CD4-positive, alpha-beta T cell (primary cell): Measurements from ENCODE around the gene AWAT1. TPM values are rescaled to one million over a fixed set of nuclear protein-coding genes. Genes with fewer than 3 reads are reported as not detected.
"Not testable (repeated sequence)": the region's sequence is repeated elsewhere in the genome, so short reads cannot be mapped to it uniquely, and the experiment has no call there.

Source experiments
- ATAC-seq: fragments of 200-7000 bp; cut with Tn5 transposase; one replicate; pipeline ENCODE4 v1.10.0; 2022; ENCODE audit warnings: mild to moderate bottlenecking; ENCODE audit not compliant: poor library complexity
- CTCF ChIA-PET: fragments of 350-600 bp; sonication (Branson Sonifier 250); formaldehyde crosslinking; loops from one replicate; lab custom pipeline; 2021; ENCODE audit warnings: antibody characterized with exemption, inconsistent platforms; lab: Charles Lee
- POLR2A ChIA-PET: fragments of 350-600 bp; sonication (Branson Sonifier 250); formaldehyde crosslinking; loops from one replicate; lab custom pipeline; 2021; ENCODE audit warnings: antibody characterized with exemption, inconsistent platforms; lab: Charles Lee
- DNase-seq, 14 experiments: peaks; one replicate each; pipeline ENCODE4 v3.0.0-alpha.2; 2013 to 2020; ENCODE audit warnings: mixed read lengths in 2 of 14
- H3K27ac ChIP-seq, 2 donors: one replicate each; pipeline versions ENCODE4 v1.5.1 to v1.7.0; 2013; ENCODE audit warnings: low read length in 2 of 2, low read depth in 1 of 2, mild to moderate bottlenecking in 1 of 2
- H3K27me3 ChIP-seq, 2 experiments: 1 replicate in 1 of 2; 2 replicates in 1 of 2; pipeline versions ENCODE4 v1.6.1 to v1.7.0; 2013; ENCODE audit warnings: low read length in 2 of 2, control low read depth in 1 of 2, mild to moderate bottlenecking in 1 of 2, moderate library complexity in 1 of 2; ENCODE audit not compliant: insufficient read depth in 2 of 2, control insufficient read depth in 1 of 2
- H3K36me3 ChIP-seq: one replicate; pipeline ENCODE4 v1.6.1; 2013; ENCODE audit warnings: low read length, control low read depth; ENCODE audit not compliant: insufficient read depth
- H3K4me1 ChIP-seq: one replicate; pipeline ENCODE4 v1.6.1; 2013; ENCODE audit warnings: low read length, control low read depth; ENCODE audit not compliant: insufficient read depth
- H3K4me3 ChIP-seq: one replicate; pipeline ENCODE4 v1.5.1; 2013; ENCODE audit warnings: mild to moderate bottlenecking, low read length, moderate library complexity
- H3K9me3 ChIP-seq, 2 experiments: 1 replicate in 1 of 2; 2 replicates in 1 of 2; pipeline versions ENCODE4 v1.6.1 to v1.7.0; 2013; ENCODE audit warnings: low read length in 2 of 2, mild to moderate bottlenecking in 2 of 2, control low read depth in 1 of 2, moderate library complexity in 1 of 2; ENCODE audit not compliant: control insufficient read depth in 1 of 2, insufficient read depth in 1 of 2
- H3K27ac Mint-ChIP-seq: one replicate; pipeline ENCODE4 v1.8.0; 2020; ENCODE audit warnings: mixed read lengths
- H3K27me3 Mint-ChIP-seq: one replicate; pipeline ENCODE4 v1.8.0; 2021; ENCODE audit warnings: mixed read lengths
- H3K36me3 Mint-ChIP-seq: one replicate; pipeline ENCODE4 v1.8.0; 2021; ENCODE audit warnings: low read depth, mixed read lengths
- H3K4me1 Mint-ChIP-seq: one replicate; pipeline ENCODE4 v1.8.0; 2021; ENCODE audit warnings: low read depth, mixed read lengths
- H3K4me3 Mint-ChIP-seq: one replicate; pipeline ENCODE4 v1.8.0; 2020; ENCODE audit warnings: mild to moderate bottlenecking, mixed read lengths
- H3K9me3 Mint-ChIP-seq: one replicate; pipeline ENCODE4 v1.8.0; 2020; ENCODE audit warnings: mixed read lengths
- intact Hi-C, 2 experiments: fragments of 100-400 bp; cut with DNase I in 1 of 2; cut with micrococcal nuclease in 1 of 2; formaldehyde crosslinking; loops; one replicate each; pipeline versions ENCODE4 v1.15.1 to v1.9.0; 2023 to 2025; cut with DNase I, micrococcal nuclease
- total RNA-seq, 174 experiments: library from RNA in 2 of 174; stranded (reverse) in 2 of 174; gene quantifications; one replicate each; pipeline ENCODE4 v1.2.3 and lab custom pipeline; 2021 to 2026
- TF ChIP-seq, protein P1 (sequence below): fragments of 200-600 bp; IDR thresholded peaks from one replicate; pipeline ENCODE4 v1.8.0; 2022; ENCODE audit warnings: antibody characterized with exemption, mild to moderate bottlenecking

The AWAT1 gene
- total RNA-seq, 2 experiments from 2014 or later: not detected

- Mint-ChIP-seq H3K4me3 (no peak overlapping the region), H3K36me3 (no peaks in the 10 kb centered on the region), H3K27me3 (no peaks in the 10 kb centered on the region), H3K4me1 (no peaks in the 10 kb centered on the region), H3K27ac (no peak overlapping the region), H3K9me3 (no peaks in the 10 kb centered on the region)
- Histone ChIP-seq H3K4me1 (no peaks in the 10 kb centered on the region), H3K36me3 (no peaks in the 10 kb centered on the region), H3K4me3 (no peak overlapping the region), H3K27me3 (no peaks in the 10 kb centered on the region), H3K9me3 (no peaks in the 10 kb centered on the region), H3K27ac (no peak overlapping the region)
- ATAC-seq (no peak), DNase-seq (no peak)
- CTCF ChIA-PET: no interaction called here
- POLR2A ChIA-PET: no interaction called here
- TF ChIP-seq, protein P1, sequence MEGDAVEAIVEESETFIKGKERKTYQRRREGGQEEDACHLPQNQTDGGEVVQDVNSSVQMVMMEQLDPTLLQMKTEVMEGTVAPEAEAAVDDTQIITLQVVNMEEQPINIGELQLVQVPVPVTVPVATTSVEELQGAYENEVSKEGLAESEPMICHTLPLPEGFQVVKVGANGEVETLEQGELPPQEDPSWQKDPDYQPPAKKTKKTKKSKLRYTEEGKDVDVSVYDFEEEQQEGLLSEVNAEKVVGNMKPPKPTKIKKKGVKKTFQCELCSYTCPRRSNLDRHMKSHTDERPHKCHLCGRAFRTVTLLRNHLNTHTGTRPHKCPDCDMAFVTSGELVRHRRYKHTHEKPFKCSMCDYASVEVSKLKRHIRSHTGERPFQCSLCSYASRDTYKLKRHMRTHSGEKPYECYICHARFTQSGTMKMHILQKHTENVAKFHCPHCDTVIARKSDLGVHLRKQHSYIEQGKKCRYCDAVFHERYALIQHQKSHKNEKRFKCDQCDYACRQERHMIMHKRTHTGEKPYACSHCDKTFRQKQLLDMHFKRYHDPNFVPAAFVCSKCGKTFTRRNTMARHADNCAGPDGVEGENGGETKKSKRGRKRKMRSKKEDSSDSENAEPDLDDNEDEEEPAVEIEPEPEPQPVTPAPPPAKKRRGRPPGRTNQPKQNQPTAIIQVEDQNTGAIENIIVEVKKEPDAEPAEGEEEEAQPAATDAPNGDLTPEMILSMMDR: no peak
- intact Hi-C loops: no loop called here
Observed at GRCh38 chrX:70240751-70241150, 6.3 kb downstream of the AWAT1 start.

DNA sequence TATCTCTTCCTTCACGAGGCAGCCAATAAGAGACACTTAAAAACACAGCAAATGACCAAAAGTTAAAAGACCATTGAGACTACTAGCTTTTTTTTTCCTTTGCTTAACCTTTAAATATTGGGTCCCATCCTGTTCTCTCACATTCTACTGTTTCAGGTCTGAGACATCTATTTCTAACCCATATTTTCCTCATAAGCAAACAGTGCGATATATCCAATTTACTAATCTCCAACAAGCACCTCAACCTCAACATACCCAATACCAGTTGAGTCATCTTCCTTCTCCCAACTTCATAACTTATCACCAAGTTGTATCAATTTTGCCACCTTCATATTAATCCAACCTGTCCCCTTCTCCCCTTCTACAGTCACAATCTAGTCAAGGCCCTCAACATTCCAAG is 7.0 kb downstream of the AWAT1 start:
- CTCF ChIA-PET: no interaction called here

DNA sequence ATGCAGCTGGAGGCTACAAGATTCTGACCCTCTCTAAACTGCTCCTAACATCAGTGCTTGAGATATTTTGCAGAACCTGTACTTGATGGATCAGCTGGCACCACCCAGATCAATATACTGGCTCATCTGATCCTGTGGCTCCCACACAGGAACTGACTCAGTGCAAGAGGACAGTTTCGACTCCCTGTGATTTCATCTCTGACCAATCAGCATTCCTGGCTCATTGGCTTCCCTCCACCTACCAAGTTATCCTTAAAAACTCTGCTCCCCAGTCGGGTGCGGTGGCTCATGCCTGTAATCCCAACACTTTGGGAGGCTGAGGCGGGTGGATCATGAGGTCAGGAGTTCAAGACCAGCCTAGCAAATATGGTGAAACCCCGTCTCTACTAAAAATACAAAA is 9.1 kb downstream of the AWAT1 start:
- DNase-seq, H3K4me3 Mint-ChIP-seq, POLR2A ChIA-PET, H3K4me3 ChIP-seq, H3K4me1 ChIP-seq, H3K36me3 ChIP-seq, H3K36me3 Mint-ChIP-seq, H3K9me3 ChIP-seq, H3K9me3 Mint-ChIP-seq, H3K27me3 Mint-ChIP-seq, H3K27ac Mint-ChIP-seq, H3K27ac ChIP-seq, H3K27me3 ChIP-seq, intact Hi-C loops, H3K4me1 Mint-ChIP-seq, CTCF ChIA-PET, ATAC-seq: not testable (repeated sequence)

More for the DNA sequence above, 7.0 kb downstream of the AWAT1 start:
- no peak for ATAC-seq
- TF ChIP-seq, protein P1: no peak
- no peaks in the 10 kb centered on the region for H3K27me3 Mint-ChIP-seq
- Histone ChIP-seq H3K36me3 (no peaks in the 10 kb centered on the region), H3K9me3 (no peaks in the 10 kb centered on the region), H3K27me3 (no peaks in the 10 kb centered on the region), H3K27ac (no peak overlapping the region), H3K4me1 (no peaks in the 10 kb centered on the region), H3K4me3 (no peak overlapping the region)
- no peaks in the 10 kb centered on the region for H3K36me3 Mint-ChIP-seq
- no peak overlapping the region for H3K4me3 Mint-ChIP-seq
- POLR2A ChIA-PET: interaction anchor here (0.6 kb wide), 1 partner anchor 227 kb away, joined by 4 read pairs; no protein-coding TSS in a partner anchor
- H3K27ac Mint-ChIP-seq: no peak overlapping the region
- no peaks in the 10 kb centered on the region for H3K4me1 Mint-ChIP-seq
- no peaks in the 10 kb centered on the region for H3K9me3 Mint-ChIP-seq
- DNase-seq: no peak
- intact Hi-C loops: no loop called here

DNA sequence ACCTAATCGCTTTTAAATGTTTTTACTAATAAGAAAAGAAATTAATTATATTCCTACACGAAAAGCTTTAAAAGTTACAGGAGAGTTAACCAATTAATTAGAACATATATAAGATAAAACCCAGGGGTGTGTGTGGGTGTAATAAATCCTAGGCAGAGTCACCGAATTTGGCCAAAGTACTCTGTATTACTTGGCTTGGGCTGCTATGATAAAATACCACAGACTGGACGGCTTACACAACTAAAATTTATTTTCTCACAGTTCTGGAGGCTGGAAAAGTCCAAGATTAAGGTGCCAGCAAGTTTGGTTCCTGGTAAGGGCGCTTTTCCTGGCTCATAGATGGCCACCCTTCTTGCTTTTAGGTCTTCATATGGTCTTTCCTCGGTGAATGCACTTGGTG is 10.4 kb downstream of the AWAT1 start:
- no peak for DNase-seq
- H3K4me3 ChIP-seq: no peak overlapping the region
- no peaks in the 10 kb centered on the region for H3K27me3 Mint-ChIP-seq
- ChIA-PET POLR2A (no interaction called here), CTCF (no interaction called here)
- TF ChIP-seq, protein P1: no peak
- intact Hi-C loops: no loop called here
- no peak overlapping the region for H3K27ac Mint-ChIP-seq
- H3K36me3 Mint-ChIP-seq: no peaks in the 10 kb centered on the region
- no peaks in the 10 kb centered on the region for H3K4me1 ChIP-seq
- no peaks in the 10 kb centered on the region for H3K9me3 ChIP-seq
- H3K27ac ChIP-seq: no peak overlapping the region
- H3K4me3 Mint-ChIP-seq: no peak overlapping the region
- no peaks in the 10 kb centered on the region for H3K9me3 Mint-ChIP-seq
- no peaks in the 10 kb centered on the region for H3K36me3 ChIP-seq
- no peak for ATAC-seq
- no peaks in the 10 kb centered on the region for H3K4me1 Mint-ChIP-seq
- H3K27me3 ChIP-seq: no peaks in the 10 kb centered on the region
